CD4-positive, alpha-beta T cell treated with Interleukin-15 for 4 hours (primary cell): Measurements from ENCODE around the gene UGT1A5.

ENCODE experiments used
- DNase-seq: peaks from one replicate; pipeline ENCODE4 v3.0.0-alpha.2; 2020; ENCODE audit warnings: low spot score

UGT1A5 gene

DNA sequence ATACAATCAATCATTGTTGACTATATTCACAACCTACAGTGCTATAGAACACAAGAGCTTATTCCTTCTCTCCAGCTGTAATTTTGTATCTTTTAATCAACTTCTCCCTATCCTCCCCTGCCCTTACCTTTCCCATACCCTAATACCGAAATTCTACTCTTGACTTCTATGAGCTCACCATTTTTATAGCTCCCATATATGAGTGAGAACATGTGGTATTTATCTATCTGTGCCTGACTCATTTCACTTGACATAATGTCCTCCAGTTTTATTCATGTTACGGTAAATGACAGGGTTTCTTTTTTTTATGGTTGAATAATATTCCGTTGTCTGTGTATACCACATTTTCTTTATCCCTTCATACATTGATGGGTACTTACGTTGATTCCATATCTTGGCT, 68.1 kb downstream of the UGT1A5 start:
- DNase-seq = no peak

DNA sequence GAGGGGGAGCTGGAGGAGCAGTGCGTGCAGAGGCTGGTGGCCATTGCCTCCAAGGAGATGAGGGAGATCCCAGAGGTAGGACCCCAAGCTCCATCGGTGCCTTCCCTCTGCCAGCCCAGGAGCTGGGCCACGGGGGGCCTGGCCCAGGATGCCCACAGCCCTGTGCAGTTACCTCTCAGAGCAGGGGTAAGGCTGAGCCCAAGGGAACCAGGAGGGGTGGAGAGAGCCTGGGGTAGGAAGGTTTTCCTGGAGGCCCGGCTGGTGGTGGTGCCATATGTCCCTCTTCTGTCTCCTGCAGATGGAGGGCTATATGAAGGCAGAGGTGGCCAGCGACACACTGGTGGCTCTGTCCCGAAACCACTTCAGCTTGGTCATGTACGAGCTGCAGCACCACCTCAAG, 76.8 kb downstream of the UGT1A5 start:
- DNase-seq = no peak

DNA sequence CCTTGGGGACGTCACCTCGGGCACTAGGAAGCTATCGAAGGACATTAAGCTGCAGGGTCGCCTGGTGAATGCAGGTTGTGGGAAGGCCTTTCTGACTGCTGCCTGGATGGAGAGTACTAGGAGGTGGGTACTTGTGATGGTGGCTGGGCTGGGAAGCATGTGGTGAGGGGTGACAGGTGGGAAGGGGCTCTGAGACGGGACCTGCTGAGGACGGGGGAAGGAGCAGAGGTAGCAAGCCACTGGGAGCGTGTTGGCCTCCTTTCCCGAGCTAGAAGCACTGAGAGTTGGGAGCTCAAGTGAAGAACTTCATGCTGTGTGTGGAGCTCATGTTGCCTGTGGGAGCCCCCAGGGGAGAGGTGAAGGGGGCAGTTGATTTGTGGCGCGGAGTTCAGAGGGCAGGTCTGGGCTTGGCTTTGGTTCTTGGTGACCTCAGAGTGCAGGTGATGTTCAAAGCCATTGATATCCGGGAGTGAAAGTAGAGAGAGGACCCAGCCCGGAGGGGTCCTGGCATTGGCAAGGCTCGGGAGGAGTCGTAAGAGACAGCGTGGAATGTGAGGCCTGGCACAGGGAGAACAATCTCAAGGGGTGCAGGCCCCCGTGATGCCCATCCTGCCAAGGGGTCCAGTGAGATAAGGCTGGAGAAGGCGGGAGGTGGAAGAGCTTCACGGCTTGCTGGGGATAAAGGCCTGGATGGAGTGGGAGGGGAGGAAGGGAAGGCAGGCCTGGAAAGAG, 78.6 kb downstream of the UGT1A5 start:
- no peak for DNase-seq

DNA sequence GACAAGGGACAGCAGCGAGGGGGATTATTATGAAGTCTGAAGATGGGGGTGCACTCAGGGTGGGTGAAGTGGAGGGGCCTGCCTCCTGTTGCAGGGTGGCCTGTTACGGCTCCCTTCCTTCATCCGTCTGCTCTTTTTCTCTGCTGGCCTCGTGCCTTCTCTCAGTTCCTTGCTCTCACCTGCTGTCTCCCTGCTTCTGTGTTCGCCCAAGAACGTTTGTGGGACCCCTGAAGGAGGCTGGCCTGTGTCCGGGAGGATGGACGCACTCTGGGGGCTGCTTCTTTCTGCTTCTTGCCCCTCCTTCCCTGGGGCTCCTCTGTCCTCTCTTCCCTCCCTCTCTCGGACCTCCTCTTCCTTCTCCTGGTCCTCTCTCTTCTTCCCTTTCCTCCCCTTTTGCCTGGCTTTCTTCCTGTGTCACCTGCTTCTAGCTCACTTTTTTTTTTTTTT, 79.2 kb downstream of the UGT1A5 start:
- no peak for DNase-seq

DNA sequence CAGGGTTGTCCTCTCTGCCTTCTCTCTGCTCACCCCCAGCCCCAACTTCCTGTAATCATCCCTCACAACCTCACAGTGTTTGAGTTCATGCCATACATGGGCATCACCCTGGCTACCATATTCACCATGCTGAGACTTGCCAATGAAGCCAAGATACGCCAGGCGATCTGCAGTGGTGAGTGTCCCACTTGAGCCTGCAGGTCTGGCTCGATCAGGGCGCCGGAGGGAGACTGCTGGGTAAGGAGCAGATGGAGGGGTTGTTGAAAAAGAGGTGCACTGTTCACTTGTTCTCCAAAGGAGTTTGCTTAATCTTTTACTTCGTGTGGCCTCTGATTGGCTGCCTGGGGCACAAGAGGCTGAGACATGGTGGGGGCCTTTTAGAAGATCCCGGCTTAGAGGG, 80.0 kb downstream of the UGT1A5 start:
- no peak for DNase-seq

DNA sequence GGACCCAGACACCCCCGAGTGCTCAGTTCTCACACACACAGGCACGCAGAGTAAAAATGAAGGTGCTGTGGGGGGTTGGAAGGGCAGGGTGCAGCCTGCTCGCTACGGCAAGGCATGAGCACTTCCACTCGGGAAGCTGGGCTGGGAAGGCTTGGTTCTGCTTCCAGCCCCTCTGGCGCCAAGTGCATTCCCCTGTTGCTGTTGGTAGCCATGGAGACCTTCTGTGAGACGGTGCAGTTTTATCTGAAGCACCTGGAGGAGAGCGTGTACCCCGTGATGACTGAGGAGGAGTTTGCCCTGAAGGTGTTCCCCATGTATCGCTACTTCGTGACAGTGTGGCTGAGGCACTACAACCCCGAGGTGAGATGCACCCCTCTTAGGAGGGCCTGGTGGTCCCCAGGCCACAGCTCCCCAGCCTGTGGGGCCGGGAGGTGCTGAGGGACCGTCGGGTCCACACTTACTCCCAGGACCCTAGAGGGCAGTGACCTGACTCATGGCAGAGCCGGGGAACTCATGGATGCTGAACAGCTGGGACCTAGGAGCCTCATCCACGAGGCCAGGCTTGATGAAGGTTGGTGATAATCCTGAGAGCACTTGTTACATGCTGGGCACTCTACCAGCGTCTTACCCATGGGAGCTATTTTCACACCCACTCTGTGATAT, 80.9 kb downstream of the UGT1A5 start:
- no peak for DNase-seq

DNA sequence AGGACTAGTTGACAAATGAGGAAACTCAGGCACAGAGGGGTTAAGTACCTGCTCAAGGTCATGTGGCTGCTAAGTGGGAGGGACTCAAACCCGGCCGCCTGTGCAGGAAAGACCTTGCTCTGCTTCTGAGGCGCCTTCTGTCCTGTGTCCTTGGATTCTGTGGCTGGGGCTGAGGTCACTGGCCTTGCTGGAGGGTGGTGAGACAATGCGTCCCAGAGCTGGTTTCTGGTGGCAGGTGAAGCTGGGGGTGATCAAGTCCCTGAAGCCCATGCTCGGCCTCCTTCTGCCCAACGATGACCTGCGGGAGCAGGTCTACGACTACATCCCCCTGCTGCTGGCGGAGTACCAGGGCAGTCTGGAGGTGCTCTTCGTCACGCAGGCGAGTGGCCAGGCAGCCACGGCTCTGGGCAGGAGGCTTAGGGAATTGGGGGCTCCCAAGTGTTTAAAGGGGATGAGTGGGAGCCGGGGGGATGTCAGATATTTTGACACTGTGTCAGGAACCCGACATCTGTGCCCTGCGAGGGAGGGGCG, 81.5 kb downstream of the UGT1A5 start:
- no peak for DNase-seq

- DNase-seq = no peak
Measured at GRCh38 chr2:233795735-233796171, 83.0 kb downstream of the UGT1A5 start.

GRCh38 chr2:233796254-233796653, 83.5 kb downstream of the UGT1A5 start:
- no peak for DNase-seq

DNA sequence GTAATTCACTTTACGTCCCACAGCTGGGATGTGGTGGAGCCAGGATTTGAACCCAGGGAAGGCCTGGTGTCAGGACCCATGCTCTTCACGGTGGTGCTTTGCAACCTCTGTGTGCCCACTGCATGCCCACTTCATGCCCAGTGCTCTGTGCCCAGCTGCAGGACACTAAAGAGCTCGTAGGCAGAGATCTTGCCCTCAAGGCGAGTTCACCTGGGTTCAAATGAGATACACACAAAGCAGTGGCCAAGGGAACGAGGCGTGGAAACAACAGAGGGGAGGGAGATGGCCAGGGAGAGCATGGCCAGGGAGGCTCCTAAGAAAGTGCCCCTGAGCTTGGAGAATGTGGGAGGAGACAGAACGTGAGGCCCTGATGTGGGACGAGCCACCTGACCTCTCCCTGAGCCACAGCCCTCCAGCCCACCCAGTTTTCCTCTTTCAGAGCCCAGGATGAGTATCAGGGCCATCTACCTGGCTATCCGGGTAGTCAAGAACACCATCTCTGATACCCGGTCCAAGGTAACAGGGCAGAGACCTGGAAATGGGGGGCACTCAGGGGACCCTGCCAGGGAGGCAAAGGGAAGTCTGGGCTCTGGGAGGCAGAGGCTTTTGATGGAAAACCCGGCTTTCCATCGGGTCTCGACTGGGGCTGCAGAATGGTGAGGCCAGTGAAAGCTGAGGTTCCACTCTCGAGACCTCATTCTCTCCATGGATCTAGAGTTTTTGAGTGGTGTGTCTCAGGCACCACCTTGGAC, 85.8 kb downstream of the UGT1A5 start:
- no peak for DNase-seq

DNA sequence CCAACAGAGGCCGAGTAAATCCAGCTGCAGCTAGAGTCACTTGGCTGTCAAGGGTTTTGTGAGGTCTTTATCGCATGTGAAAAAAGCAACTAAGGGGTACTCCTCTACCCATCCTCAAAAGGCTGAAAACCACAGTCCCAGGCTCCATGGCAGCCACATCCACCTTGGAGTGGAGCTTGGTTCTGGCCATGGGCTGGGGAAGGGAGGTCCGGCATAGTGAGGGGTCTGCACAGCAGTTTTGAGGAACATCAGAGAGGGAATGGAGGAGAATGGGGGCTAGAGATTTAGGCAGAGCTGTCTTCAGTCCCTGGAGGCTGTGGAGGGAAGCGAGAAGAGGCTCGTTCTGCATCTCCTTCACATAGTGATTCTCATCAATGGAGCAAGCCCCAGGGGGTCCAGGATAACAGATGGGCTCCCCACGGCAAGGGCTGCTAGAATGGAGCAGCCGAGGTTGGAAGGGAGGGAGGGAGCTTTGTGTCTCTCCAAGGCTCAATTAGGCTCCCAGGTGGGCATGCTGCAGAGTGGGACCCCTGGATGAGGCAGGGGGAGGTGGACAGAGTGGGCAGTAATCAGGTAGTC, 86.5 kb downstream of the UGT1A5 start:
- no peak for DNase-seq

GRCh38 chr2:233799716-233800115, 87.0 kb downstream of the UGT1A5 start:
- DNase-seq = no peak

- no peak for DNase-seq
Measured at GRCh38 chr2:233800208-233800607, 87.5 kb downstream of the UGT1A5 start.

DNA sequence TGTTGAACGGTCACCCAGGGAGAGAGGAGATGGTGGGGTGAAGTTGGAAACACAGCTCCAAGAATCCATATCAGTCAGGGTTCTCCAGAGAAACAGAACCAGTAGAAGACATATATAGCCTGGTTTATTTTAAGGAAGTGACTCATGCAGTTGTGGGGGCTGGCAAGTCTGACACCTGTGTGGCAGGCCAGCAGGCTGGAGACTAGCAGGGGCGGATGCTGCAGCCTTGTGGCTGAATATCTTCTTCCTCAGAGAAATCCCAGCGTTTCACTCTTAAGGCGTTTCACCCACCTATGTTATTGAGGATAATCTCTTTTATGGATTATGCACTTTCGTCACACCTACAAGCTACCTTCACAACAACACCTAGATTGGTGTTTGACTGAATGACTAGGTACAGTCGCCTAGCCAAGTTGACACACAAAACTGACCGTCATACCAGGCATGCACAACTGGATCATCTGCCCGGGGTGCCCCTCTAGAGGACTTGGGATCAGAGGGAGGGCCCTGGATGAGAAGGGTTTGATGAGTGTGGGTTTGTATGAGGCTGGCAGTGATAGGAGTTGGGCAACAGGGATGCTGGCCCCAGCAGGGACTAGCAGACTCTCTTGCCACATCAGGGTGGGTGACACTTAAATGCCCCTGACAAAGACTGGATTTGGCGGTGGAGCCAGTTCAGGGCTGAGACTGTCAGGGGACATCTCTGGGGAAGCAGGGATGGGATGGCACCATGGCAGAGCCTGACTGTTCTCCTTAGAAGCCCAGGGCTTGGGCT, 88.8 kb downstream of the UGT1A5 start:
- no peak for DNase-seq

- no peak for DNase-seq
Measured at GRCh38 chr2:233802132-233802815, 89.6 kb downstream of the UGT1A5 start.

DNA sequence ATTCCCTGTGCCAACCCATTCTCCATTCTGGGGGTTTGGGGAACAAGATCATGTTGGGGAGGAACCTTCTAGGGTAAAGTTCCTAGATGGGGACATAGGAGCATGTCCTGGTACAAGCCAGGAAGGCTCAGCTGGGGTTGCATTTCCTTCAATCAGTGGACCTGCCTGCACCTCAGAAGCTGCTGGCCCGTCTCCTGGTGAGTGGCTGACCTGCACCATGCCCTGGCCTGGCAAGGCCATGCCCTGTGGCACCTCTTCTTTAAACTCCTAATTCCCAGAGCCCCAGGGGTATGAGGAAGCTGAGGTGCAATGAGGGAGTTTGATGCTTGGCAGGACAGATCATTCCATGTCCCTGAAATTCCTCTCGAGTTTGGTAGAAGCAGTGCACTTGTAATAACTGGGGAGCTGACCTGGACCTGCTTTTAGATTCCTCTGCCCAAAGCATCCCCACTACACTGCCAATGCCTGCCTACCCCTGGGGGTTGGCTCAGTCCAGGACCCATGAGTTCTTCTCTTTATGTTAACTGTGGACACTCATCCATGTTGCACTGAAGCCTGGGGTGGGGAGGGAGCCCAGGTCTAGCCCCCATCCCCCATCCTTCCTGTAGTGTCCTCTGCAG, 90.7 kb downstream of the UGT1A5 start:
- DNase-seq = no peak

GRCh38 chr2:233803994-233804393, 91.3 kb downstream of the UGT1A5 start:
- no peak for DNase-seq

GRCh38 chr2:233807215-233807865, 94.6 kb downstream of the UGT1A5 start:
- DNase-seq = no peak

- DNase-seq = no peak
Measured at GRCh38 chr2:233807966-233808935, 95.5 kb downstream of the UGT1A5 start.
